CD14-positive monocyte (primary cell): ENCODE results near the gene TMEM87B. TPM values are rescaled to one million over a fixed set of nuclear protein-coding genes. Genes with fewer than 3 reads are reported as not detected.

Experiments used
- DNase-seq, 3 donors: peaks; one replicate each; pipeline ENCODE4 v3.0.0-alpha.2; 2011 to 2022
- H2AFZ ChIP-seq: 2 replicates; pipeline ENCODE4 v1.6.0; 2012; ENCODE audit warnings: mild to moderate bottlenecking, low read depth, low read length, inconsistent platforms; ENCODE audit not compliant: insufficient read depth, poor library complexity, severe bottlenecking
- H3K27ac ChIP-seq, 2 donors: 1 replicate in 1 of 2; 2 replicates in 1 of 2; pipeline ENCODE4 v1.5.1; 2012 to 2013; ENCODE audit warnings: low read length in 2 of 2, control low read depth in 1 of 2, inconsistent platforms in 1 of 2, low read depth in 1 of 2, mild to moderate bottlenecking in 1 of 2
- H3K27me3 ChIP-seq, 2 donors: one replicate each; pipeline versions ENCODE4 v1.6.0 to v1.6.1; 2011 to 2013; ENCODE audit warnings: low read length in 2 of 2; ENCODE audit not compliant: control insufficient read depth in 2 of 2, insufficient read depth in 2 of 2
- H3K36me3 ChIP-seq, 2 donors: replicated peaks in 1 of 2; 1 replicate in 1 of 2; 2 replicates in 1 of 2; pipeline versions ENCODE4 v1.5.1 to v1.6.1; 2012 to 2013; ENCODE audit warnings: low read length in 2 of 2, control low read depth in 1 of 2, inconsistent platforms in 1 of 2, mild to moderate bottlenecking in 1 of 2; ENCODE audit not compliant: insufficient read depth in 2 of 2, control insufficient read depth in 1 of 2
- H3K4me1 ChIP-seq, 2 donors: 1 replicate in 1 of 2; 2 replicates in 1 of 2; pipeline versions ENCODE4 v1.5.1 to v1.6.1; 2012 to 2013; ENCODE audit warnings: low read length in 2 of 2, control low read depth in 1 of 2, inconsistent platforms in 1 of 2, mild to moderate bottlenecking in 1 of 2, moderate library complexity in 1 of 2; ENCODE audit not compliant: insufficient read depth in 2 of 2, control insufficient read depth in 1 of 2
- H3K4me2 ChIP-seq: replicated peaks from 2 replicates; pipeline ENCODE3; 2012; ENCODE audit warnings: low read length, moderate library complexity, mild to moderate bottlenecking; ENCODE audit not compliant: poor library complexity, severe bottlenecking; ENCODE audit errors: extremely low read depth
- H3K4me3 ChIP-seq, 3 experiments: fragments of 200-600 bp in 1 of 3; sonication (generic) in 1 of 3; replicated peaks in 1 of 3; 1 replicate in 2 of 3; 2 replicates in 1 of 3; pipeline ENCODE4 v1.5.1; 2011 to 2013; ENCODE audit warnings: low read length in 3 of 3, mild to moderate bottlenecking in 3 of 3, control low read depth in 2 of 3, low read depth in 2 of 3, inconsistent platforms in 1 of 3, moderate library complexity in 1 of 3
- H3K79me2 ChIP-seq: 2 replicates; pipeline ENCODE4 v1.6.0; 2012; ENCODE audit warnings: mild to moderate bottlenecking, control low read depth, inconsistent platforms, low read length, moderate library complexity; ENCODE audit not compliant: insufficient read depth
- H3K9ac ChIP-seq: 2 replicates; pipeline ENCODE4 v1.6.0; 2017; ENCODE audit warnings: low read length, mild to moderate bottlenecking; ENCODE audit not compliant: insufficient read depth, poor library complexity, severe bottlenecking
- H3K9me3 ChIP-seq, 2 donors: replicated peaks in 1 of 2; 1 replicate in 1 of 2; 2 replicates in 1 of 2; pipeline versions ENCODE4 v1.5.1 to v1.6.1; 2012 to 2013; ENCODE audit warnings: low read length in 2 of 2, control low read depth in 1 of 2; ENCODE audit not compliant: control insufficient read depth in 1 of 2, insufficient read depth in 1 of 2
- H4K20me1 ChIP-seq: 2 replicates; pipeline ENCODE4 v1.6.0; 2012; ENCODE audit warnings: mild to moderate bottlenecking, low read length, control low read depth, moderate library complexity; ENCODE audit not compliant: insufficient read depth
- H3K27ac Mint-ChIP-seq, 7 donors: one replicate each; pipeline ENCODE4 v1.8.0; 2020; ENCODE audit warnings: mild to moderate bottlenecking in 7 of 7, mixed read lengths in 7 of 7, moderate library complexity in 6 of 7, inconsistent platforms in 2 of 7
- H3K27me3 Mint-ChIP-seq, 3 donors: one replicate each; pipeline ENCODE4 v1.8.0; 2021 to 2022; ENCODE audit warnings: low read depth in 3 of 3, mild to moderate bottlenecking in 3 of 3, mixed read lengths in 3 of 3, moderate library complexity in 3 of 3, inconsistent platforms in 1 of 3
- H3K36me3 Mint-ChIP-seq, 2 donors: one replicate each; pipeline ENCODE4 v1.8.0; 2020; ENCODE audit warnings: mixed read lengths in 2 of 2, inconsistent platforms in 1 of 2, mild to moderate bottlenecking in 1 of 2
- H3K4me1 Mint-ChIP-seq: one replicate; pipeline ENCODE4 v1.8.0; 2020; ENCODE audit warnings: mild to moderate bottlenecking, mixed read lengths
- H3K4me3 Mint-ChIP-seq, 2 donors: one replicate each; pipeline ENCODE4 v1.8.0; 2020; ENCODE audit warnings: mild to moderate bottlenecking in 2 of 2, mixed read lengths in 2 of 2, moderate library complexity in 1 of 2
- H3K9me3 Mint-ChIP-seq, 7 donors: one replicate each; pipeline ENCODE4 v1.8.0; 2020 to 2022; ENCODE audit warnings: mixed read lengths in 7 of 7, mild to moderate bottlenecking in 6 of 7, moderate library complexity in 6 of 7, inconsistent platforms in 2 of 7
- CTCF ChIP-seq: fragments of 200-600 bp; IDR thresholded peaks from one replicate; pipeline ENCODE4 v1.8.0; 2022; ENCODE audit warnings: antibody characterized with exemption, mild to moderate bottlenecking
- WGBS: methylation state at CpG from one replicate; pipeline ENCODE4 v1.1.5; 2013; ENCODE audit warnings: missing lambda C conversion rate; ENCODE audit not compliant: insufficient coverage; 5-methylcytosine and 5-hydroxymethylcytosine counted together
- intact Hi-C, 2 donors: fragments of 100-400 bp; cut with micrococcal nuclease; formaldehyde crosslinking; loops; one replicate each; pipeline versions ENCODE4 v1.15.0 to v1.15.1; 2023
- polyA plus RNA-seq, 3 donors: library from polyadenylated mRNA; depleted of rRNA in 1 of 3; unstranded in 2 of 3; stranded (reverse) in 1 of 3; fragments of 300-500 nt in 2 of 3; fragments of >200 nt in 1 of 3; fragmentation: Illumina TruSeq in 2 of 3; gene quantifications; 1 replicate in 2 of 3; 2 replicates in 1 of 3; pipeline ENCODE4 v1.2.3, GENCODE V29; 2012 to 2021

TMEM87B gene
- polyA plus RNA-seq, 3 donors, result 9.1 to 13.4 (median 11.4) TPM

DNA sequence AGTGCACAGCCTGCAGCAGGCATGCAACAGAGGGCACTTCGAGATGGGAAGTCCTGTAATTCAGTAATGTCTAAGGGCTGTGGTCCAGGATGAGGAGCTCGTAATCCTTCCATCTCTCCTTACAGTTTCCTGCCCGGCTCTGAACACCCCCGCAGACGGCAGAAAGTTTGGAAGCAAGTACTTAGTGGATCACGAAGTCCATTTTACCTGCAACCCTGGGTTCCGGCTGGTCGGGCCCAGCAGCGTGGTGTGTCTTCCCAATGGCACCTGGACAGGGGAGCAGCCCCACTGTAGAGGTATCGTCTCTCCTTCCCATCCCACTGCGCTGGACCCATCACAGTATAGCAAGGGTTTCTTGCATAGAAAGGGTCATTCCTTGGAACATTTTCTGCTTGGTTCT, 109.8 kb downstream of the TMEM87B start:
- Mint-ChIP-seq H3K36me3 (no peaks in the 10 kb centered on the region), H3K4me3 (no peak overlapping the region), H3K4me1 (no peaks in the 10 kb centered on the region), H3K27me3 (peaks cover 0 to 3% (median 0%) of the 10 kb centered on the region in 3 donors), H3K27ac (no peak overlapping the region), H3K9me3 (peaks cover 0 to 5% (median 3%) of the 10 kb centered on the region in 7 donors)
- H3K27me3 ChIP-seq, result no peaks in the 10 kb centered on the region
- WGBS, result 100% methylated on average over 2 of the region's 11 CpGs
- no peak overlapping the region for H2AFZ ChIP-seq
- peaks cover 0 to 3% of the 10 kb centered on the region in 2 donors for H3K9me3 ChIP-seq
- no peak overlapping the region for H3K4me2 ChIP-seq
- H3K36me3 ChIP-seq, result no peaks in the 10 kb centered on the region
- H3K9ac ChIP-seq, result no peak overlapping the region
- no peaks in the 10 kb centered on the region for H3K4me1 ChIP-seq
- TF ChIP-seq CTCF, result no peak
- H3K79me2 ChIP-seq, result no peaks in the 10 kb centered on the region
- intact Hi-C loops, result no loop called here
- no peak overlapping the region for H3K4me3 ChIP-seq
- no peaks in the 10 kb centered on the region for H4K20me1 ChIP-seq
- H3K27ac ChIP-seq, result no peak overlapping the region
- no peak for DNase-seq

- Mint-ChIP-seq H3K36me3 (no peaks in the 10 kb centered on the region), H3K27ac (no peak overlapping the region), H3K27me3 (peaks cover 0 to 3% (median under 1%) of the 10 kb centered on the region in 3 donors), H3K4me1 (no peaks in the 10 kb centered on the region), H3K4me3 (no peak overlapping the region), H3K9me3 (peaks cover 0 to 5% (median 2%) of the 10 kb centered on the region in 7 donors)
- no peak for TF ChIP-seq CTCF
- 95% methylated on average over 2 of the region's 4 CpGs for WGBS
- Histone ChIP-seq H4K20me1 (no peaks in the 10 kb centered on the region), H3K27me3 (no peaks in the 10 kb centered on the region), H2AFZ (no peak overlapping the region), H3K9me3 (no peaks in the 10 kb centered on the region), H3K4me3 (no peak overlapping the region), H3K36me3 (no peaks in the 10 kb centered on the region), H3K79me2 (no peaks in the 10 kb centered on the region), H3K9ac (no peak overlapping the region), H3K4me1 (no peaks in the 10 kb centered on the region), H3K4me2 (no peak overlapping the region), H3K27ac (no peak overlapping the region)
- intact Hi-C loops, result no loop called here
- no peak for DNase-seq
Observed at GRCh38 chr2:112165296-112165695, 110.2 kb downstream of the TMEM87B start.
